AG04450 (cell line): ENCODE data around the gene SERF1A. TPM values are rescaled to one million over a fixed set of nuclear protein-coding genes. Genes with fewer than 3 reads are reported as not detected.

Experiments
- polyA plus RNA-seq: library from polyadenylated mRNA; depleted of rRNA; stranded (reverse); fragments of >200 nt; gene quantifications from 2 replicates; pipeline ENCODE4 v1.2.3, GENCODE V29; 2011; rRNA removed
- small RNA-seq: library from RNA; depleted of rRNA; stranded (forward); fragments of <200 nt; gene quantifications from one replicate; pipeline ENCODE3, GENCODE V24; 2012; ENCODE audit warnings: low read depth; ENCODE audit not compliant: insufficient read length

SERF1A gene
- polyA plus RNA-seq, 1 experiment = 1.2 TPM

Small RNAs within 50 kb of the gene (small RNA-seq; reads per million reads assigned to genes)
- not detected for gene CDH12P1

Other genes starting within 250 kb of the SERF1A start
- gene SMN1, start 24.4 kb downstream of the SERF1A start, polyA plus RNA-seq = 35.6 and 50.5 TPM in 2 replicates
- gene NAIP, start 124.7 kb downstream of the SERF1A start, polyA plus RNA-seq = 1.1 and 1.3 TPM in 2 replicates
- 16.1 and 21.0 TPM in 2 replicates for gene GTF2H2, start 167.0 kb downstream of the SERF1A start, polyA plus RNA-seq